Nephron (organoid): Measurements from ENCODE around the gene SMIM28.
A peak's percentile ranks its signal among the peaks of the same experiment; 100 is the strongest.

Experiments
- H3K27ac Mint-ChIP-seq, 3 experiments: 2 replicates each; pipeline ENCODE4 v1.8.0; 2020; ENCODE audit warnings: mixed read lengths in 3 of 3, mild to moderate bottlenecking in 2 of 3, moderate library complexity in 1 of 3
- H3K27me3 Mint-ChIP-seq: 2 replicates; pipeline ENCODE4 v1.8.0; 2021; ENCODE audit warnings: low read depth, mild to moderate bottlenecking, moderate library complexity, mixed read lengths
- H3K36me3 Mint-ChIP-seq: 2 replicates; pipeline ENCODE4 v1.8.0; 2020; ENCODE audit warnings: low read depth, mixed read lengths
- H3K4me1 Mint-ChIP-seq: 2 replicates; pipeline ENCODE4 v1.8.0; 2020; ENCODE audit warnings: mixed read lengths
- H3K4me3 Mint-ChIP-seq, 3 experiments: 2 replicates each; pipeline ENCODE4 v1.8.0; 2020; ENCODE audit warnings: mild to moderate bottlenecking in 3 of 3, mixed read lengths in 3 of 3, moderate library complexity in 2 of 3
- H3K9me3 Mint-ChIP-seq: 2 replicates; pipeline ENCODE4 v1.8.0; 2020; ENCODE audit warnings: mixed read lengths
- TF ChIP-seq, protein P1 (sequence below), 3 experiments: fragments of 200-600 bp; sonication (generic); IDR thresholded peaks; one replicate each; pipeline ENCODE4 v1.5.0; 2021; ENCODE audit warnings: antibody characterized with exemption in 3 of 3; ENCODE audit not compliant: unreplicated experiment in 3 of 3

Gene SMIM28

DNA sequence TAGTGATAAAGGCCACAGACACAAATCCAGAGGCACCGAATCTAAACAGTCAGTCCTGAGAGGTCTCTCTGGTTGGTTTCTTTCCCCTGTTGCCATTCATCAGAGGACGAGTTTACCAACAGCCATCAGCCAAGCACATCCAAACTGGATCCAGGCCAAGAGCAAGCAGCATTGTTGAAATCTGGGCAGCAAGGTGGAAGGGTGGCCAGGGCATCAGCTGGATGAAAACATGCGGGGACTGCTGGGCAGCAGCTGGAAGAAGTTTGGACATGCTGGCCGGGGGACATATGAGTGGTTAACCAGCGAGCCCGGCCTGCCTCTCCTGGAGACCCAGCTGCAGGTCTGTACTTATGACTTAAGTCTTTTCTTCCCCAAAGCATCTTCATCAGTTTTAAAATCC lies at the start of gene SMIM28:
Gene SMIM28, plus strand, starts transcription at position 62 of the 400 bp plus-strand sequence. Its CDS starts 168 bp downstream, at position 230.
- H3K27ac Mint-ChIP-seq: no peak within 1 kb of the TSS
- TF ChIP-seq, protein P1, sequence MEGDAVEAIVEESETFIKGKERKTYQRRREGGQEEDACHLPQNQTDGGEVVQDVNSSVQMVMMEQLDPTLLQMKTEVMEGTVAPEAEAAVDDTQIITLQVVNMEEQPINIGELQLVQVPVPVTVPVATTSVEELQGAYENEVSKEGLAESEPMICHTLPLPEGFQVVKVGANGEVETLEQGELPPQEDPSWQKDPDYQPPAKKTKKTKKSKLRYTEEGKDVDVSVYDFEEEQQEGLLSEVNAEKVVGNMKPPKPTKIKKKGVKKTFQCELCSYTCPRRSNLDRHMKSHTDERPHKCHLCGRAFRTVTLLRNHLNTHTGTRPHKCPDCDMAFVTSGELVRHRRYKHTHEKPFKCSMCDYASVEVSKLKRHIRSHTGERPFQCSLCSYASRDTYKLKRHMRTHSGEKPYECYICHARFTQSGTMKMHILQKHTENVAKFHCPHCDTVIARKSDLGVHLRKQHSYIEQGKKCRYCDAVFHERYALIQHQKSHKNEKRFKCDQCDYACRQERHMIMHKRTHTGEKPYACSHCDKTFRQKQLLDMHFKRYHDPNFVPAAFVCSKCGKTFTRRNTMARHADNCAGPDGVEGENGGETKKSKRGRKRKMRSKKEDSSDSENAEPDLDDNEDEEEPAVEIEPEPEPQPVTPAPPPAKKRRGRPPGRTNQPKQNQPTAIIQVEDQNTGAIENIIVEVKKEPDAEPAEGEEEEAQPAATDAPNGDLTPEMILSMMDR (IDR thresholded peaks at IDR 0.05; ENCODE audit: unreplicated experiment in 3 of 3): no peak

DNA sequence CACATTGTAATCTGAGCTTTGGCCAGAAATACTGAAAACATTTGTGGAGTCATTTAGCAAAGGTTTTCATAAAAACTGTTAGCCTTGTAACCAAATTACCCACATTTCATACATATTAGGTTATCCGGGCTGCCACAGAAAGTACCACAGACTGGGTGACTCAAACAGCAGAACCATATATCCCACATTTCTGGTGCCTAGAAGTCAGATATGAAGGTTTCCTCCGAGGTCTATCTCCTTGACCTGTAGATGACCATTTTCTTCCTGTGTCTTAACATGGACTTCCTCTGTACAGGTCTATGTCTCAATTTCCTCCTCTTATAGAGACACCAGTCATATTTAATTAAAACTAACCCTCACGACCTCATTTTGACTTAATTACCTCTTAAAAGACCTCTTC lies 49.5 kb upstream of the SMIM28 start:
- no peaks in the 10 kb centered on the region for H3K4me1 Mint-ChIP-seq
- H3K36me3 Mint-ChIP-seq: no peaks in the 10 kb centered on the region
- no peak overlapping the region for H3K27ac Mint-ChIP-seq
- no peak overlapping the region for H3K4me3 Mint-ChIP-seq
- no peaks in the 10 kb centered on the region for H3K27me3 Mint-ChIP-seq
- TF ChIP-seq, protein P1 (IDR thresholded peaks at IDR 0.05; ENCODE audit: unreplicated experiment in 3 of 3): no peak
- H3K9me3 Mint-ChIP-seq: no peaks in the 10 kb centered on the region

More for the DNA sequence above, at the start of gene SMIM28:
- Mint-ChIP-seq H3K27me3 (peaks cover 6% of the 10 kb centered on the region), H3K36me3 (no peaks in the 10 kb centered on the region), H3K9me3 (no peaks in the 10 kb centered on the region), H3K4me1 (no peaks in the 10 kb centered on the region), H3K4me3 (no peak within 1 kb of the TSS)

DNA sequence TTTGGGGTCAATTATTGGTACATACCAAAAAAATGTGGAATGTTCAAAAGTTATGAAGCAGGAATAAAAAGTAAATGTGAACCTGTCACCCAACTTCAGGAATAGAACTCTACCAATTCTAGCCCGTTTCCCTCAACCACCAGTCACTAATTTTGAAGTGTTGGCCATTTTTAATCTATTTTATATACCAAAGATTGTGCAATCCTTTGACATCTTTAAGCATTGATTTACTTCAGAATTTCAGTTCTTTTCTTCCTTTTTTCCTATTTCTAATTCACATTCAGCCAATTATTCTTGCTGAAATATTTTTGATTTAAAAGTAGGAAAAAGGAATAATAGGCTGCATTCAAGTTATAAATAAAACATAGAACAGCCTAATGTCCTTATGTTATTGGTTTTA lies 46.9 kb upstream of the SMIM28 start:
- no peak overlapping the region for H3K27ac Mint-ChIP-seq
- H3K9me3 Mint-ChIP-seq: no peaks in the 10 kb centered on the region
- no peaks in the 10 kb centered on the region for H3K4me1 Mint-ChIP-seq
- H3K4me3 Mint-ChIP-seq: no peak overlapping the region
- TF ChIP-seq, protein P1 (IDR thresholded peaks at IDR 0.05; ENCODE audit: unreplicated experiment in 3 of 3): no peak
- no peaks in the 10 kb centered on the region for H3K36me3 Mint-ChIP-seq
- peaks cover 5% of the 10 kb centered on the region for H3K27me3 Mint-ChIP-seq

DNA sequence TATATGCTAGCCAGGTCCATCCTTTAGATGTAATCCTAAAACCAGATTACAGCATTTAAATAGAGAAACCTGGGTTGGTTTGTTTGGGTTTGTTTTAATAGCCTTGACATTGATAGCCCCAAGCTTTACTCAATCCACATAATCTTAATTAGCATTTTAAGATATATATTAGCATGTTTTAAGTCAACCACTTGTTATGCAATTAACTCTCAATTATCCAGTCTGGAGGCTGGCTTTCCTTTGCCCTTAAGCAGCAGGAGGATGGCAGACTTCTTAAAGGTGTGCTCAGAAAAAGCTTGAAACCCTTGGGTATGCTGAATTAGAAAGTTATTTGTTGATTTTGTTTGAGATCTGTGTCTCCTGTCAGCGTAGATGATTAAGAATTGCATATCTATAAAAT lies 46.3 kb upstream of the SMIM28 start:
- TF ChIP-seq, protein P1 (IDR thresholded peaks at IDR 0.05; ENCODE audit: unreplicated experiment in 3 of 3): no peak
- no peaks in the 10 kb centered on the region for H3K4me1 Mint-ChIP-seq
- no peaks in the 10 kb centered on the region for H3K9me3 Mint-ChIP-seq
- H3K27me3 Mint-ChIP-seq: peaks cover 8% of the 10 kb centered on the region
- no peak overlapping the region for H3K4me3 Mint-ChIP-seq
- no peaks in the 10 kb centered on the region for H3K36me3 Mint-ChIP-seq
- H3K27ac Mint-ChIP-seq: no peak overlapping the region

DNA sequence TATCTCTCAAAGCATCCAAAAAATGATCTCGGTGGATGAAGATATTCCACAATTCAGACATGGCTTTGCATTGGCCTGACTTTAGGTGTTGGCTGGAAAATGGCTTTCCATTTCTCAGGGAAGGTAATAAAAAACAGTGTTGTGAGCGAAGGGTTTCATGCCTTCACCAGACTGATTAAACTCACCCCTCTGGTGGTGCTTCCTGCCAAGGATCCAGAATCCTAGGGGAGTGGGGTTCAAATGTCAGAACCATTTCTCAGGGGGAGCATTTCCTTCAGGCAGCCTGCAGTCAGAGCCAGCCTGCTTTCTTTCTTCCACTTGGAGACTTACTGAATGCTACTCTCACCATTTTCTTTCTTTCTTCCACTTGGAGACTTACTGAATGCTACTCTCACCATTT lies 45.7 kb upstream of the SMIM28 start:
- TF ChIP-seq, protein P1 (IDR thresholded peaks at IDR 0.05; ENCODE audit: unreplicated experiment in 3 of 3): no peak
- Mint-ChIP-seq H3K9me3 (no peaks in the 10 kb centered on the region), H3K27ac (peak overlapping the region in 1 of 3 experiments; percentile 39), H3K4me3 (no peak overlapping the region), H3K36me3 (no peaks in the 10 kb centered on the region), H3K4me1 (no peaks in the 10 kb centered on the region), H3K27me3 (peaks cover 8% of the 10 kb centered on the region)

DNA sequence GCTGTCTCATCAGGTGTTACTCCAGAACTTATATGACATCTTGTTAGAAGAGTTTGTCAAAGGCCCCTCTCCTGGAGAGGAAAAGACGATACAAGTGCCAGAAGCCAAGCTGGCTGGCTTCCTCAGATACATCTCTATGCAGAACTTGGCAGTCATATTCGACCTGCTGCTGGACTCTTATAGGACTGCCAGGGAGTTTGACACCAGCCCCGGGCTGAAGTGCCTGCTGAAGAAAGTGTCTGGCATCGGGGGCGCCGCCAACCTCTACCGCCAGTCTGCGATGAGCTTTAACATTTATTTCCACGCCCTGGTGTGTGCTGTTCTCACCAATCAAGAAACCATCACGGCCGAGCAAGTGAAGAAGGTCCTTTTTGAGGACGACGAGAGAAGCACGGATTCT lies 43.7 kb upstream of the SMIM28 start:
- Mint-ChIP-seq H3K27ac (no peak overlapping the region), H3K4me1 (no peaks in the 10 kb centered on the region), H3K4me3 (no peak overlapping the region), H3K27me3 (peaks cover 8% of the 10 kb centered on the region), H3K36me3 (no peaks in the 10 kb centered on the region), H3K9me3 (no peaks in the 10 kb centered on the region)
- TF ChIP-seq, protein P1 (IDR thresholded peaks at IDR 0.05; ENCODE audit: unreplicated experiment in 3 of 3): no peak
